ENCODE results near the gene MT3.

MT3 gene

GRCh38 chr16:56589141-56590039, at the start of gene MT3:
Gene MT3, plus strand, starts transcription at chr16:56589528. Its CDS starts 63 bp downstream, at chr16:56589591.
- no peak for DNase-seq (ENCODE audit: low read depth in 3 of 3)

- DNase-seq (ENCODE audit: low read depth in 3 of 3), result no peak
Measured at GRCh38 chr16:56539656-56540055, 49.7 kb upstream of the MT3 start.

- no peak for DNase-seq (ENCODE audit: low read depth in 3 of 3)
Measured at GRCh38 chr16:56542039-56542438, 47.3 kb upstream of the MT3 start.

GRCh38 chr16:56547120-56547948, 42.0 kb upstream of the MT3 start:
- no peak for DNase-seq (ENCODE audit: low read depth in 3 of 3)

GRCh38 chr16:56547949-56548567, 41.3 kb upstream of the MT3 start:
- no peak for DNase-seq (ENCODE audit: low read depth in 3 of 3)

GRCh38 chr16:56549161-56549560, 40.2 kb upstream of the MT3 start:
- DNase-seq (ENCODE audit: low read depth in 3 of 3), result no peak

GRCh38 chr16:56549744-56550385, 39.5 kb upstream of the MT3 start:
- DNase-seq (ENCODE audit: low read depth in 3 of 3), result peak in 1 of 3 experiments; percentile 1

GRCh38 chr16:56551796-56552738, 37.3 kb upstream of the MT3 start:
- no peak for DNase-seq (ENCODE audit: low read depth in 3 of 3)

- no peak for DNase-seq (ENCODE audit: low read depth in 3 of 3)
Measured at GRCh38 chr16:56554441-56554840, 34.9 kb upstream of the MT3 start.

- DNase-seq (ENCODE audit: low read depth in 3 of 3), result no peak
Measured at GRCh38 chr16:56558024-56558747, 31.1 kb upstream of the MT3 start.

- DNase-seq (ENCODE audit: low read depth in 3 of 3), result no peak
Measured at GRCh38 chr16:56559109-56559508, 30.2 kb upstream of the MT3 start.

GRCh38 chr16:56560447-56560846, 28.9 kb upstream of the MT3 start:
- no peak for DNase-seq (ENCODE audit: low read depth in 3 of 3)

- DNase-seq (ENCODE audit: low read depth in 3 of 3), result no peak
Measured at GRCh38 chr16:56561126-56561525, 28.2 kb upstream of the MT3 start.

GRCh38 chr16:56564793-56565477, 24.4 kb upstream of the MT3 start, which contains the start of gene MT4:
Gene MT4, plus strand, starts transcription at chr16:56565073. Its CDS starts 56 bp downstream, at chr16:56565129.
- DNase-seq (ENCODE audit: low read depth in 3 of 3), result no peak

GRCh38 chr16:56569971-56570370, 19.4 kb upstream of the MT3 start:
- no peak for DNase-seq (ENCODE audit: low read depth in 3 of 3)

GRCh38 chr16:56571525-56571924, 17.8 kb upstream of the MT3 start:
- no peak for DNase-seq (ENCODE audit: low read depth in 3 of 3)

GRCh38 chr16:56574625-56575024, 14.7 kb upstream of the MT3 start:
- no peak for DNase-seq (ENCODE audit: low read depth in 3 of 3)

- DNase-seq (ENCODE audit: low read depth in 3 of 3), result peak; percentile 78 to 86 (median 81)
Measured at GRCh38 chr16:56576585-56577299, 12.6 kb upstream of the MT3 start.

- DNase-seq (ENCODE audit: low read depth in 3 of 3), result no peak
Measured at GRCh38 chr16:56577300-56577625, 12.1 kb upstream of the MT3 start.

All from stimulated activated CD4-positive, alpha-beta T cell treated with anti-CD3 and anti-CD28 coated beads, TNF-alpha, amount 100 ng/mL, for 24 hours (primary cell).